Measurements from ENCODE around the gene SACM1L.

Gene SACM1L

GRCh38 chr3:45779746-45780735 is 90.8 kb downstream of the SACM1L start:
- Histone ChIP-seq H3K4me1 (ENCODE audit: control insufficient read depth, low read length) (no peaks in the 10 kb centered on the region), H3K9me2 (replicated peaks; ENCODE audit: control insufficient read depth, low read length) (no peaks in the 10 kb centered on the region), H3K27ac (ENCODE audit: low read depth, low read length) (no peak overlapping the region), H3K79me2 (ENCODE audit: control insufficient read depth, low read length) (no peaks in the 10 kb centered on the region), H3K9me3 (ENCODE audit: control insufficient read depth, insufficient read depth, low read length) (no peaks in the 10 kb centered on the region), H3K4me3 (ENCODE audit: low read length) (no peak overlapping the region), H3K27me3 (ENCODE audit: control insufficient read depth, low read length) (no peaks in the 10 kb centered on the region), H4K20me1 (ENCODE audit: control insufficient read depth, insufficient read depth, low read depth, low read length) (no peaks in the 10 kb centered on the region), H3F3A (ENCODE audit: control insufficient read depth, insufficient read depth) (no peaks in the 10 kb centered on the region), H3K36me3 (ENCODE audit: control insufficient read depth, low read length) (no peaks in the 10 kb centered on the region), H3K4me2 (ENCODE audit: low read length) (no peak overlapping the region)
- TF ChIP-seq CTCF (IDR thresholded peaks at IDR 0.05; ENCODE audit: low read depth, low read length, poor library complexity, severe bottlenecking), result no peak
- no peak for TF ChIP-seq EZH2phosphoT487 (IDR thresholded peaks at IDR 0.05; ENCODE audit: borderline replicate concordance, low read length)

GRCh38 chr3:45781271-45781670 is 92.1 kb downstream of the SACM1L start:
- no peaks in the 10 kb centered on the region for H3F3A ChIP-seq (ENCODE audit: control insufficient read depth, insufficient read depth)
- TF ChIP-seq CTCF (IDR thresholded peaks at IDR 0.05; ENCODE audit: low read depth, low read length, poor library complexity, severe bottlenecking), result no peak
- TF ChIP-seq EZH2phosphoT487 (IDR thresholded peaks at IDR 0.05; ENCODE audit: borderline replicate concordance, low read length), result no peak
- H3K36me3 ChIP-seq (ENCODE audit: control insufficient read depth, low read length), result no peaks in the 10 kb centered on the region
- H3K4me3 ChIP-seq (ENCODE audit: low read length), result no peak overlapping the region
- no peaks in the 10 kb centered on the region for H3K9me3 ChIP-seq (ENCODE audit: control insufficient read depth, insufficient read depth, low read length)
- H3K27me3 ChIP-seq (ENCODE audit: control insufficient read depth, low read length), result no peaks in the 10 kb centered on the region
- H4K20me1 ChIP-seq (ENCODE audit: control insufficient read depth, insufficient read depth, low read depth, low read length), result no peaks in the 10 kb centered on the region
- no peaks in the 10 kb centered on the region for H3K9me2 ChIP-seq (replicated peaks; ENCODE audit: control insufficient read depth, low read length)
- no peak overlapping the region for H3K27ac ChIP-seq (ENCODE audit: low read depth, low read length)
- no peaks in the 10 kb centered on the region for H3K4me1 ChIP-seq (ENCODE audit: control insufficient read depth, low read length)
- H3K4me2 ChIP-seq (ENCODE audit: low read length), result no peak overlapping the region
- H3K79me2 ChIP-seq (ENCODE audit: control insufficient read depth, low read length), result no peaks in the 10 kb centered on the region

- no peak overlapping the region for H3K4me3 ChIP-seq (ENCODE audit: low read length)
- no peaks in the 10 kb centered on the region for H3K36me3 ChIP-seq (ENCODE audit: control insufficient read depth, low read length)
- no peak overlapping the region for H3K4me2 ChIP-seq (ENCODE audit: low read length)
- H3K27ac ChIP-seq (ENCODE audit: low read depth, low read length), result no peak overlapping the region
- no peaks in the 10 kb centered on the region for H3K27me3 ChIP-seq (ENCODE audit: control insufficient read depth, low read length)
- no peaks in the 10 kb centered on the region for H3K79me2 ChIP-seq (ENCODE audit: control insufficient read depth, low read length)
- TF ChIP-seq CTCF (IDR thresholded peaks at IDR 0.05; ENCODE audit: low read depth, low read length, poor library complexity, severe bottlenecking) (no peak), EZH2phosphoT487 (IDR thresholded peaks at IDR 0.05; ENCODE audit: borderline replicate concordance, low read length) (no peak)
- no peaks in the 10 kb centered on the region for H3K4me1 ChIP-seq (ENCODE audit: control insufficient read depth, low read length)
- no peaks in the 10 kb centered on the region for H3K9me3 ChIP-seq (ENCODE audit: control insufficient read depth, insufficient read depth, low read length)
- no peaks in the 10 kb centered on the region for H4K20me1 ChIP-seq (ENCODE audit: control insufficient read depth, insufficient read depth, low read depth, low read length)
- no peaks in the 10 kb centered on the region for H3F3A ChIP-seq (ENCODE audit: control insufficient read depth, insufficient read depth)
- no peaks in the 10 kb centered on the region for H3K9me2 ChIP-seq (replicated peaks; ENCODE audit: control insufficient read depth, low read length)
Observed at GRCh38 chr3:45781841-45782240, 92.6 kb downstream of the SACM1L start.

Data from DOHH2 (cell line).